ENCODE measurements around the gene HOXD3.

Gene HOXD3

GRCh38 chr2:176165370-176166050 is 8.4 kb downstream of the HOXD3 start:
- DNase-seq = no peak

GRCh38 chr2:176166272-176166671 is 9.2 kb downstream of the HOXD3 start:
- no peak for DNase-seq

- no peak for DNase-seq
Observed at GRCh38 chr2:176167398-176167797, 10.3 kb downstream of the HOXD3 start.

- no peak for DNase-seq
Observed at GRCh38 chr2:176169181-176169580, 12.1 kb downstream of the HOXD3 start.

GRCh38 chr2:176169711-176170110 is 12.6 kb downstream of the HOXD3 start:
- no peak for DNase-seq

- DNase-seq = no peak
Observed at GRCh38 chr2:176170602-176171305, 13.6 kb downstream of the HOXD3 start.

- DNase-seq = no peak
Observed at GRCh38 chr2:176171351-176172006, 14.4 kb downstream of the HOXD3 start.

GRCh38 chr2:176172007-176172894 is 15.1 kb downstream of the HOXD3 start:
- DNase-seq = no peak

GRCh38 chr2:176172895-176173566 is 15.9 kb downstream of the HOXD3 start:
- no peak for DNase-seq

- no peak for DNase-seq
Observed at GRCh38 chr2:176173567-176174381, 16.7 kb downstream of the HOXD3 start.

GRCh38 chr2:176174382-176174823 is 17.3 kb downstream of the HOXD3 start:
- DNase-seq = no peak

GRCh38 chr2:176174824-176175708 is 18.0 kb downstream of the HOXD3 start:
- no peak for DNase-seq

GRCh38 chr2:176175709-176176607 is 18.9 kb downstream of the HOXD3 start:
- no peak for DNase-seq

- DNase-seq = no peak
Observed at GRCh38 chr2:176177580-176178037, 20.5 kb downstream of the HOXD3 start.

- no peak for DNase-seq
Observed at GRCh38 chr2:176178038-176178756, 21.1 kb downstream of the HOXD3 start.

GRCh38 chr2:176178757-176179295 is 21.7 kb downstream of the HOXD3 start:
- no peak for DNase-seq

GRCh38 chr2:176181551-176181950 is 24.4 kb downstream of the HOXD3 start:
- DNase-seq = no peak

GRCh38 chr2:176182671-176183070 is 25.6 kb downstream of the HOXD3 start:
- no peak for DNase-seq

Measured in EL (cell line).